Tibial nerve (tissue), 4 donors: ENCODE data around the gene LCNL1. TPM values are rescaled to one million over a fixed set of nuclear protein-coding genes. Genes with fewer than 3 reads are reported as not detected.
"Not testable (repeated sequence)": the region's sequence is repeated elsewhere in the genome, so short reads cannot be mapped to it uniquely, and the experiment has no call there.

ENCODE experiments used
- DNase-seq, 2 donors: peaks; one replicate each; pipeline ENCODE4 v3.0.0-alpha.2; 2019; ENCODE audit warnings: low spot score in 2 of 2
- H3K27ac ChIP-seq, 4 donors: fragments of 200-600 bp; sonication (generic) in 3 of 4; one replicate each; pipeline ENCODE4 v1.5.1; 2017 to 2019; ENCODE audit warnings: mild to moderate bottlenecking in 1 of 4
- H3K27me3 ChIP-seq, 2 donors: fragments of 200-600 bp; sonication (generic) in 1 of 2; one replicate each; pipeline versions ENCODE4 v1.5.1 to v1.6.0; 2017 to 2019
- H3K36me3 ChIP-seq, 3 donors: fragments of 200-600 bp; sonication (generic); one replicate each; pipeline ENCODE4 v1.5.1; 2018 to 2019
- H3K4me1 ChIP-seq, 4 donors: fragments of 200-600 bp; sonication (generic) in 3 of 4; one replicate each; pipeline ENCODE4 v1.5.1; 2017 to 2019
- H3K4me3 ChIP-seq, 4 donors: fragments of 200-600 bp; sonication (generic) in 3 of 4; one replicate each; pipeline ENCODE4 v1.5.1; 2017 to 2019; ENCODE audit warnings: mild to moderate bottlenecking in 1 of 4, moderate library complexity in 1 of 4
- H3K9me3 ChIP-seq, 4 donors: fragments of 200-600 bp; sonication (generic) in 3 of 4; one replicate each; pipeline ENCODE4 v1.5.1; 2017 to 2019
- EP300 ChIP-seq, 2 donors: sonication (generic); formaldehyde crosslinking; IDR thresholded peaks; one replicate each; pipeline ENCODE4 v1.6.1; 2017; ENCODE audit warnings: antibody characterized with exemption in 2 of 2, mild to moderate bottlenecking in 1 of 2
- POLR2A ChIP-seq, 2 donors: fragments of 450-650 bp; IDR thresholded peaks; one replicate each; pipeline ENCODE4 v1.6.1; 2017; ENCODE audit warnings: antibody characterized with exemption in 2 of 2, mild to moderate bottlenecking in 2 of 2, moderate library complexity in 2 of 2
- WGBS, 2 donors: methylation state at CpG; one replicate each; pipeline ENCODE4 v1.1.5; 2018; 5-methylcytosine and 5-hydroxymethylcytosine counted together
- total RNA-seq, 4 donors: library from RNA; depleted of rRNA; stranded (reverse); fragments of >200 nt; gene quantifications; one replicate each; pipeline ENCODE4 v1.1.0, GENCODE V29; 2016
- TF ChIP-seq, protein P1 (sequence below), 5 experiments: fragments of 200-600 bp in 3 of 5; fragments of 450-650 bp in 2 of 5; sonication (generic) in 3 of 5; IDR thresholded peaks; one replicate each; pipeline ENCODE4 v1.5.1; 2016 to 2019; ENCODE audit warnings: antibody characterized with exemption in 5 of 5, mild to moderate bottlenecking in 3 of 5, moderate library complexity in 2 of 5

LCNL1 gene
- total RNA-seq, 4 donors from 2014 or later = 14.7 to 86.3 (median 64.3) TPM

DNA sequence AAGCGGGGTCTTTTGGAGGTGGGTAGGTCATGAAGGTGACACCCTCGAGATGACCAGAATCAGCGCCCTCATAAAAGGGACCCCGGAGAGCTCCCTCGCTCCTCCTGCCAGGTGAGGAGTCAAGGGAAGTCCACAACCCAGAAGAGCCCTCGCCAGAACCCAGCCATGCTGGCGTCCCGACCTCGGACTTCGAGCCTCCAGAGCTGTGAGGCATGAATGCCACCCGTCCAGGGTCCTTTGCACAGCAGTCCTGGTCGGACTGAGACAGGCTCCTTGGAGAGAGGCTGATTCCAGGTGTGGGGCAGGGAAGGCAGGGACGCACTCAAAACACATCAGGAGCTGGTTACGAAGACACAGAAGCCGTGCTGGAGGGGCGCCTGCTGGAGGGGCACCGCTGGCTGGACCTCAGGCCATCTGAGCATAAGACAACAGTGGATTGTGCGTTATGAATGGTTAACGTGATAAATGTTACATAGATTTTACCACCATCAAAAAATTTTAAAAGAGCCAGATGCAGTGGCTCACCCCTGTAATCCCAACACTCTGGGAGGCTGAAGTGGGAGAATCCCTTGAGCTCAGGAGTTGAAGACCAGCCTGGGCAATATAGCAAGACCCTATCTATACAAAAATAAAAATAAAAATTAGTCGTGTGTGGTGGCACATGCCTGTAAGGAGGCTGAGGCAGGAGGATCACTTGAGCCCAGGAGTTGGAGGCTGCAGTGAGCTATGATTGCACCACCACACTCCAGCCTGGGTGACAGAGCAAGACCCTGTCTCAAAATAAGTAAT is 19.3 kb downstream of the LCNL1 start:
- TF ChIP-seq POLR2A (IDR thresholded peaks at IDR 0.05) = no peak
- no peak for TF ChIP-seq EP300 (IDR thresholded peaks at IDR 0.05)
- TF ChIP-seq, protein P1, sequence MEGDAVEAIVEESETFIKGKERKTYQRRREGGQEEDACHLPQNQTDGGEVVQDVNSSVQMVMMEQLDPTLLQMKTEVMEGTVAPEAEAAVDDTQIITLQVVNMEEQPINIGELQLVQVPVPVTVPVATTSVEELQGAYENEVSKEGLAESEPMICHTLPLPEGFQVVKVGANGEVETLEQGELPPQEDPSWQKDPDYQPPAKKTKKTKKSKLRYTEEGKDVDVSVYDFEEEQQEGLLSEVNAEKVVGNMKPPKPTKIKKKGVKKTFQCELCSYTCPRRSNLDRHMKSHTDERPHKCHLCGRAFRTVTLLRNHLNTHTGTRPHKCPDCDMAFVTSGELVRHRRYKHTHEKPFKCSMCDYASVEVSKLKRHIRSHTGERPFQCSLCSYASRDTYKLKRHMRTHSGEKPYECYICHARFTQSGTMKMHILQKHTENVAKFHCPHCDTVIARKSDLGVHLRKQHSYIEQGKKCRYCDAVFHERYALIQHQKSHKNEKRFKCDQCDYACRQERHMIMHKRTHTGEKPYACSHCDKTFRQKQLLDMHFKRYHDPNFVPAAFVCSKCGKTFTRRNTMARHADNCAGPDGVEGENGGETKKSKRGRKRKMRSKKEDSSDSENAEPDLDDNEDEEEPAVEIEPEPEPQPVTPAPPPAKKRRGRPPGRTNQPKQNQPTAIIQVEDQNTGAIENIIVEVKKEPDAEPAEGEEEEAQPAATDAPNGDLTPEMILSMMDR (IDR thresholded peaks at IDR 0.05) = no peak
- no peak for DNase-seq
- Histone ChIP-seq H3K27ac (no peak overlapping the region), H3K4me1 (peaks cover 0 to 39% (median 24%) of the 10 kb centered on the region in 4 donors), H3K4me3 (no peak overlapping the region), H3K36me3 (peaks cover 0 to 7% (median 0%) of the 10 kb centered on the region in 3 donors), H3K9me3 (peaks cover 0 to 5% (median 0%) of the 10 kb centered on the region in 4 donors), H3K27me3 (no peaks in the 10 kb centered on the region)
- 88 to 91% methylated on average over 20 of the region's 20 CpGs for WGBS, 2 donors

DNA sequence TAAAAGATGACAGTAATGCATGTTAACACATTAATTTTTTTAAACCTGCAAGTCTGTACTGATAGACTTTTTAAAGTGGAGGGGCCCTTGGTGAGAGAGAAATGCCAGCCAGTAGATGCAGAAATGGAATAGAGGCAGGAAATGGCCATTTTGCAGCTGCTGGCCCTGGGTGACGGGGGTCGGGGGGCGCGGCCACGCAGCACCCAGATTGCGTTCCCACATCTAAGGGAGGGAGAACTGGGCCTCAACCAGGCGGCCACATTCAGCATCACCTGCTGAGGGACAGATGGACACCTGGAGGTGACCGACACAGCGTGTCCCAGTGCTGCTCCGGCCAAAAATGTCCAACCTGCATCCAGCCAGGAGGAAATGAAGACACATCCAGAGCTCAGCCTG is 19.9 kb downstream of the LCNL1 start:
- H3K4me1 ChIP-seq = peaks cover 0 to 39% (median 19%) of the 10 kb centered on the region in 4 donors
- H3K9me3 ChIP-seq = peaks cover 0 to 5% (median 0%) of the 10 kb centered on the region in 4 donors
- H3K27me3 ChIP-seq = no peaks in the 10 kb centered on the region
- H3K27ac ChIP-seq = no peak overlapping the region
- 87 to 88% methylated on average over 10 of the region's 10 CpGs for WGBS, 2 donors
- no peak overlapping the region for H3K4me3 ChIP-seq
- TF ChIP-seq POLR2A (IDR thresholded peaks at IDR 0.05) (no peak), EP300 (IDR thresholded peaks at IDR 0.05) (no peak)
- TF ChIP-seq, protein P1 (IDR thresholded peaks at IDR 0.05) = no peak
- no peak for DNase-seq
- H3K36me3 ChIP-seq = peaks cover 0 to 13% (median 0%) of the 10 kb centered on the region in 3 donors

DNA sequence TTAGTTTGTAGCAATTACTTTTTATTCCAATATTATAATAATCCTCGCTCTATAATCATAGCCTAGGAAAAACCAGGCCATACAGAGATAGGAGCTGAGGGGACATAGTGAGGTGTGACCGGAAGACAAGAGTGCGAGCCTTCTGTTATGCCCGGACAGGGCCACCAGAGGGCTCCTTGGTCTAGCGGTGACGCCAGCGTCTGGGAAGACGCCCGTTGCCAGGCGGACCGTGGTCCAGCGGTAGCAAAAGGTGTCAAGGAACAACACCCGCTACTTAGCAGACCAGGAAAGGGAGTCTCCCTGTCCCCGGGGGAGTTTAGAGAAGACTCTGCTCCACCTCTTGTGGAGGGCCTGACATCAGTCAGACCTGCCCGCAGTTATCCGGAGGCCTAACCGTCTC is 21.5 kb downstream of the LCNL1 start:
- WGBS, 2 donors = 41 to 44% methylated on average over 17 of the region's 17 CpGs
- TF ChIP-seq, protein P1 (IDR thresholded peaks at IDR 0.05) = peak; percentile 38 to 67 (median 50)
- DNase-seq, H3K9me3 ChIP-seq, H3K4me3 ChIP-seq, H3K27me3 ChIP-seq, H3K27ac ChIP-seq: not testable (repeated sequence)
- Histone ChIP-seq H3K36me3 (peaks cover 0 to 29% (median 0%) of the 10 kb centered on the region in 3 donors), H3K4me1 (peaks cover 0 to 40% (median 15%) of the 10 kb centered on the region in 4 donors)

DNA sequence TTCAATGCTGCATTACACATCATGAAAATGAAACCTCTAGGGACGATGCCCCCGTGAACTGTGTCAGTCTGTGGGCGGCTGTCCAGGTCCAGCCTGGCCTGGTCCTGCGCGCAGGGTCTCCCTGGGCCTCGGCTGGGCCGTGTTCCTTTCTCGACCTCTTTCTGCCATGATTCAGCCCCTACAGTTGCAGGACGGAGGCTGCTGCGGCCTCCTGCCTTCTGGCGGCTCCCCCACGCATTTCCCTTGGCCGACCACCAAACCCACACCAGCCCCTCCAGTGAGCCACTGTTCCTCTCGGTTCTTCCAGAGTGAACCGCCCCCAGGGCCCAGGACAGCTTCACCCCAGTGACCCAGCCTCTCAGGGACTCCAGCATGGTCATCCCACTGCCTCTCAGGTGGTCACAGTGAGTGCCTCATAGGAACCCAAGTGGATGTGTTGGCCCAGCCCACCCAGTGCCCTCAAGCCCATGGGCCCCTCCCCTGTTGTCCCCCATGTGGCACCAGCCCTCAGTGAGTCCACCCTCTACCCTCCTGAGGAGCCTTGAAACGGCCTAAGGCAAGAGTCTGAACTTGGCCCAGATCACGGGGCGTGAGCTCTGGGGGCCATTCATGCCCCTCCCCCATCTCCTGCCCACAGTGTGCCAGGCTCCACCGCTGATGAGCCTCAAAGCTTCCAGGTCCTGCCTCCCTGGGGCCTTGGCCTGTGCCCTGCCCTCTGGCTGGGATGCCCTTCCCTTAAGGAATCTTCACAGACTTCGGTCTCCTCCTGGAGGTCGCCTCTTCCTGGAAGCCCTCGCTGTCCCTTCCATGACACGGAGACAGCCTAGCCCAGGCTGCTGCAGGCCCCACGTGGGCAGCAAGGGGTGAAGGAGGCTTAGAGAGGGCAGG is 23.6 kb downstream of the LCNL1 start:
- Histone ChIP-seq H3K4me3 (no peak overlapping the region), H3K27me3 (no peaks in the 10 kb centered on the region), H3K27ac (peak overlapping the region in 3 of 4 donors; percentile 12 to 71 (median 43)), H3K9me3 (peaks cover 0 to 5% (median 0%) of the 10 kb centered on the region in 4 donors), H3K36me3 (peaks cover 0 to 50% (median 5%) of the 10 kb centered on the region in 3 donors), H3K4me1 (peaks cover 0 to 27% (median 8%) of the 10 kb centered on the region in 4 donors)
- no peak for DNase-seq
- WGBS, 2 donors = 38 to 43% methylated on average over 21 of the region's 24 CpGs
- TF ChIP-seq POLR2A (IDR thresholded peaks at IDR 0.05) (no peak), EP300 (IDR thresholded peaks at IDR 0.05) (peak in 1 of 2 donors; percentile 10)

DNA sequence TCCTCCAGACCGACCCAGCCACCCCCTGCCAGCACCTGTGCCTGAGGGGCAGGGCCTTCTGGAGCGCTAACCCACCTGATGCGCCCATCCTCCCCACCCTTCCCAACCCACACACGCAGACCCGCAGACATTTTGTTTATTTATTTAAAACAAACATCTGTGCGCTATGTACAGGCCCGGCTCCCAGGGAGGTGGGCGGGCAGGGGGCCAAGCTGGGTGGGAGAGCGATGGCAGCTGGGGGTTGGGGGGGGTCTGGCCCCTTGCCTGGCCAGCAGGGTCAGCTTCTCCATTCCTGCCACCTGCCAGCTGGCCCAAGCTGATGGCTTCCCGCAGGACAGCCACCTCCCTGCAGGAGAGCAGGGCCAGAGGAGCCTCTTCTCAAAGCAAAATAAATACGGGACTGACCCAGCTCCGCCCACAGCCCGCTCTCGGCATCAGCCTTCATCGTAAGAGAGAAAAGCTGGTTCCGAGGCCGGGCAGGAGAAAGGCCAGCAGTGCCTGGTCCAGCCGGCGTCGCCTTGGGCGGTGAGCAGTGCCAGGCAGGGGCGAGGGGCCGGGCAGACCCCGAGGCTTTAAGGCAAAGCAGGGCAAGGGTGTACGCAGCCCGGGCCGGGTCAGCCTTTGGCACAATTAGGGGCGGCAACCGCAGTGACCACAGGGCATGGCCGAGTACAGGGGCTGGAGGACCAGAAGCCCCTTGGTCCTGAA is 24.5 kb downstream of the LCNL1 start:
- H3K27ac ChIP-seq = peak overlapping the region in 3 of 4 donors; percentile 0 to 71 (median 59)
- WGBS, 2 donors = 46 to 59% methylated on average over 25 to 27 of the region's 30 CpGs
- H3K27me3 ChIP-seq = no peaks in the 10 kb centered on the region
- H3K4me3 ChIP-seq = no peak overlapping the region
- TF ChIP-seq, protein P1 (IDR thresholded peaks at IDR 0.05) = no peak
- TF ChIP-seq EP300 (IDR thresholded peaks at IDR 0.05) = no peak
- no peak for TF ChIP-seq POLR2A (IDR thresholded peaks at IDR 0.05)
- H3K9me3 ChIP-seq = peaks cover 0 to 5% (median 0%) of the 10 kb centered on the region in 4 donors
- DNase-seq = no peak
- H3K4me1 ChIP-seq = peaks cover 0 to 27% (median 8%) of the 10 kb centered on the region in 4 donors
- peaks cover 0 to 59% (median 13%) of the 10 kb centered on the region in 3 donors for H3K36me3 ChIP-seq
